CD4-positive, alpha-beta memory T cell (primary cell): ENCODE measurements around the gene HTATIP2. TPM values are rescaled to one million over a fixed set of nuclear protein-coding genes. Genes with fewer than 3 reads are reported as not detected.

Experiments used
- CTCF ChIA-PET: fragments of 350-600 bp; sonication (Branson Sonifier 250); formaldehyde crosslinking; loops from one replicate; lab custom pipeline; 2021; ENCODE audit warnings: inconsistent platforms; ENCODE audit not compliant: partially characterized antibody; lab: Charles Lee
- POLR2A ChIA-PET: fragments of 350-600 bp; sonication (Branson Sonifier 250); formaldehyde crosslinking; loops from one replicate; lab custom pipeline; 2021; ENCODE audit not compliant: partially characterized antibody; lab: Charles Lee
- DNase-seq, 5 donors: peaks; one replicate each; pipeline versions ENCODE4 v3.0.0 to v3.0.0-alpha.2; 2020 to 2022; ENCODE audit warnings: mixed read lengths in 1 of 5
- H3K27ac ChIP-seq: one replicate; pipeline ENCODE4 v1.7.0; 2013; ENCODE audit warnings: low read depth, low read length
- H3K27me3 ChIP-seq: 2 replicates; pipeline ENCODE4 v1.7.0; 2013; ENCODE audit warnings: mild to moderate bottlenecking, low read length, moderate library complexity; ENCODE audit not compliant: insufficient read depth
- H3K36me3 ChIP-seq: 2 replicates; pipeline ENCODE4 v1.7.0; 2013; ENCODE audit warnings: mild to moderate bottlenecking, low read length, moderate library complexity; ENCODE audit not compliant: insufficient read depth
- H3K4me1 ChIP-seq: 2 replicates; pipeline ENCODE4 v1.7.0; 2013; ENCODE audit warnings: mild to moderate bottlenecking, low read length, moderate library complexity; ENCODE audit not compliant: insufficient read depth
- H3K4me3 ChIP-seq, 2 donors: one replicate each; pipeline ENCODE4 v1.7.0; 2013; ENCODE audit warnings: low read length in 2 of 2, mild to moderate bottlenecking in 1 of 2
- H3K9me3 ChIP-seq, 2 donors: one replicate each; pipeline ENCODE4 v1.7.0; 2013; ENCODE audit warnings: low read length in 2 of 2, control low read depth in 1 of 2; ENCODE audit not compliant: control insufficient read depth in 1 of 2
- H3K27ac Mint-ChIP-seq, 7 donors: one replicate each; pipeline ENCODE4 v1.8.0; 2020 to 2021; ENCODE audit warnings: mixed read lengths in 7 of 7, mild to moderate bottlenecking in 6 of 7, inconsistent platforms in 3 of 7, moderate library complexity in 3 of 7
- H3K27me3 Mint-ChIP-seq, 2 donors: one replicate each; pipeline ENCODE4 v1.8.0; 2020 to 2021; ENCODE audit warnings: mixed read lengths in 2 of 2
- H3K36me3 Mint-ChIP-seq, 2 donors: one replicate each; pipeline ENCODE4 v1.8.0; 2020 to 2021; ENCODE audit warnings: mixed read lengths in 2 of 2, inconsistent platforms in 1 of 2, mild to moderate bottlenecking in 1 of 2
- H3K4me1 Mint-ChIP-seq, 4 donors: one replicate each; pipeline ENCODE4 v1.8.0; 2020 to 2021; ENCODE audit warnings: mixed read lengths in 4 of 4, mild to moderate bottlenecking in 1 of 4
- H3K4me3 Mint-ChIP-seq, 8 donors: one replicate each; pipeline ENCODE4 v1.8.0; 2020 to 2021; ENCODE audit warnings: mixed read lengths in 8 of 8, mild to moderate bottlenecking in 7 of 8, moderate library complexity in 6 of 8, inconsistent platforms in 3 of 8
- H3K9me3 Mint-ChIP-seq, 8 donors: one replicate each; pipeline ENCODE4 v1.8.0; 2020 to 2021; ENCODE audit warnings: mixed read lengths in 8 of 8, mild to moderate bottlenecking in 5 of 8, inconsistent platforms in 3 of 8, moderate library complexity in 1 of 8
- intact Hi-C: fragments of 100-400 bp; cut with micrococcal nuclease; formaldehyde crosslinking; loops from one replicate; pipeline ENCODE4 v1.15.1; 2023
- polyA plus RNA-seq, 2 donors: library from polyadenylated mRNA; unstranded; fragments of 300-500 nt; fragmentation: Illumina TruSeq; gene quantifications; one replicate each; pipeline ENCODE4 v1.2.3, GENCODE V29; 2021
- total RNA-seq, 2 experiments: library from RNA; stranded (reverse); gene quantifications; one replicate each; pipeline ENCODE4 v1.2.3, GENCODE V29; 2021

The HTATIP2 gene
- total and polyA plus RNA-seq, 4 experiments from 2014 or later: 45.3 to 97.6 (median 54.0) TPM

DNA sequence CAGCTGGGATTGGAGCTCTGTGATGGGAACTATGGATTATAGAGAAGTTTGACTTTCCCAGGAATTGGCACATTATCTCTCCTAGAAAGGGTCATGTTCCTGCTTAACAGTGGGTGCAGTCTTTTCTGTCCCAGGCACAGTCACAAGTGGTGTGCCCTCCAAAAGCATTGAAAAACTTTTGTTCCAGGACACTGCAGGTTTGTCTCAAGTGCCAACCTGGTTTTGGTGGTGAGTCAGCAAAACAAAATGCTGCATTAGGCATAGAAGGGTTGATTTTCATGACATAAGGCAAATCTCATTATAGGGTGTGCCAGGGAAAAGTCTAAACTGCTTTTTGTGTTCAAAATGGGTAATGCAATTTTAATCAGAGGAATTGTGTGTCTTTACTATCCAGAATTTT is 4.9 kb downstream of the HTATIP2 start:
- peak overlapping the region in 1 of 7 donors; percentile 62 for H3K27ac Mint-ChIP-seq

GRCh38 chr11:20369826-20370225 is 6.3 kb downstream of the HTATIP2 start:
- H3K9me3 Mint-ChIP-seq: no peaks in the 10 kb centered on the region
- Histone ChIP-seq H3K9me3 (no peaks in the 10 kb centered on the region), H3K27me3 (no peaks in the 10 kb centered on the region), H3K36me3 (no peaks in the 10 kb centered on the region), H3K27ac (no peak overlapping the region), H3K4me1 (peaks cover 31% of the 10 kb centered on the region), H3K4me3 (no peak overlapping the region)
- CTCF ChIA-PET: interaction anchor here (1.8 to 3.1 kb wide), 3 partner anchors 16 to 241 kb away, joined by 3 to 8 read pairs (median 4); no protein-coding TSS in a partner anchor
- POLR2A ChIA-PET: no interaction called here
- H3K27me3 Mint-ChIP-seq: no peaks in the 10 kb centered on the region
- H3K4me3 Mint-ChIP-seq: no peak overlapping the region
- intact Hi-C loops: loop anchor here (10.0 kb wide), 1 partner anchor 645 kb away; no protein-coding TSS in a partner anchor
- peaks cover 27 to 47% of the 10 kb centered on the region in 2 donors for H3K36me3 Mint-ChIP-seq
- DNase-seq: no peak
- no peak overlapping the region for H3K27ac Mint-ChIP-seq
- peaks cover 24 to 45% (median 33%) of the 10 kb centered on the region in 4 donors for H3K4me1 Mint-ChIP-seq

More for the DNA sequence above, 4.9 kb downstream of the HTATIP2 start:
- Mint-ChIP-seq H3K27me3 (no peaks in the 10 kb centered on the region), H3K36me3 (peaks cover 27 to 43% of the 10 kb centered on the region in 2 donors), H3K4me1 (peaks cover 28 to 55% (median 38%) of the 10 kb centered on the region in 4 donors), H3K9me3 (no peaks in the 10 kb centered on the region), H3K4me3 (no peak overlapping the region)
- Histone ChIP-seq H3K4me3 (no peak overlapping the region), H3K36me3 (no peaks in the 10 kb centered on the region), H3K9me3 (no peaks in the 10 kb centered on the region), H3K27me3 (no peaks in the 10 kb centered on the region), H3K27ac (no peak overlapping the region), H3K4me1 (peaks cover 40% of the 10 kb centered on the region)
- DNase-seq: no peak
- ChIA-PET CTCF (interaction anchor here (1.9 to 3.1 kb wide), 4 partner anchors 13 to 240 kb away, joined by 4 to 11 read pairs (median 6); no protein-coding TSS in a partner anchor), POLR2A (interaction anchor here (1.3 kb wide), 2 partner anchors 19 to 20 kb away, joined by 3 read pairs; no protein-coding TSS in a partner anchor)
- intact Hi-C loops: loop anchor here (10.0 kb wide), 1 partner anchor 644 kb away; no protein-coding TSS in a partner anchor

- Mint-ChIP-seq H3K4me1 (peaks cover 7 to 24% (median 15%) of the 10 kb centered on the region in 4 donors), H3K27me3 (no peaks in the 10 kb centered on the region), H3K4me3 (no peak overlapping the region), H3K36me3 (peaks cover 32 to 56% of the 10 kb centered on the region in 2 donors), H3K9me3 (no peaks in the 10 kb centered on the region), H3K27ac (peak overlapping the region in 1 of 7 donors; percentile 21)
- Histone ChIP-seq H3K27ac (no peak overlapping the region), H3K4me1 (peaks cover 10% of the 10 kb centered on the region), H3K4me3 (no peak overlapping the region), H3K36me3 (no peaks in the 10 kb centered on the region), H3K9me3 (no peaks in the 10 kb centered on the region), H3K27me3 (no peaks in the 10 kb centered on the region)
- POLR2A ChIA-PET: interaction anchor here (0.7 kb wide), 1 partner anchor 15 kb away, joined by 3 read pairs; no protein-coding TSS in a partner anchor
- intact Hi-C loops: no loop called here
- DNase-seq: no peak
- CTCF ChIA-PET: interaction anchor here (1.3 kb wide), 2 partner anchors 14 to 16 kb away, joined by 5 read pairs; no protein-coding TSS in a partner anchor
These were observed 8.6 kb downstream of the HTATIP2 start for GRCh38 chr11:20372081-20372626.

GRCh38 chr11:20373147-20373546 is 9.6 kb downstream of the HTATIP2 start:
- Mint-ChIP-seq H3K27me3 (no peaks in the 10 kb centered on the region), H3K27ac (peak overlapping the region in 1 of 7 donors; percentile 13), H3K9me3 (no peaks in the 10 kb centered on the region), H3K4me3 (no peak overlapping the region), H3K36me3 (peaks cover 29 to 58% of the 10 kb centered on the region in 2 donors), H3K4me1 (peaks cover 2 to 17% (median 8%) of the 10 kb centered on the region in 4 donors)
- no peaks in the 10 kb centered on the region for H3K9me3 ChIP-seq
- peaks cover 9% of the 10 kb centered on the region for H3K36me3 ChIP-seq
- ChIA-PET CTCF (interaction anchor here (1.3 kb wide), 2 partner anchors 15 to 17 kb away, joined by 5 read pairs; no protein-coding TSS in a partner anchor), POLR2A (no interaction called here)
- intact Hi-C loops: no loop called here
- H3K4me3 ChIP-seq: no peak overlapping the region
- DNase-seq: no peak
- H3K4me1 ChIP-seq: peaks cover 4% of the 10 kb centered on the region
- H3K27ac ChIP-seq: no peak overlapping the region
- no peaks in the 10 kb centered on the region for H3K27me3 ChIP-seq

DNA sequence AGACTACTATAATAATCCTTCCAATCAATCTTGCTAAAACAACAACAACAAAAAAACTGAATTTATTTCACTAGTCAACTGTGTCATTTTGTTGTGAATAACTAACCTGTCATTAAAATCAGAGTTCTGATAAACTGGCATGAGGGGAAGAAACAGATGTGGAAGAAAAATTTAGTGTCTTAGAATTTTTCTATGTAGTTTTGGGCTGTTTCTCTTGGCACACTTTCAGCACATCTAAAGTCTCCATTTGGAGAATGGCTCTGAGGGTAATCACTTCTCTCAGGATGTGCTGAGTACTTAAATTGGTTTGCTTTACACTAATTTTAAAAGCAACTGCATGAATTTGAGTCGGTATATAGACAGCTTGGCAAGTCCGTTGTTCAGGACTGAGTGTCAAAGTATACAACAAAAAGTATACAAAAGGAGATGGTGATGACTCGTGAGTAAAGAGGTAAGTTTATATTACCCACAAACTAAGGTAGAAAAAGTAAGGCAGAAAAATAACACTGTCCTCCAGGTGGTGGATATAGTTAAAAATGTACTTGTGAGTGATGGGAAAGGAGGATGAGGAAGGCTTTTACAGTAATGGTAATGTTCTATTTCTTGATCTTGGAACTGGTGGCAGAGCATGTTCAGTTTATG is 10.2 kb downstream of the HTATIP2 start:
- H3K27ac ChIP-seq: no peak overlapping the region
- H3K36me3 ChIP-seq: peaks cover 12% of the 10 kb centered on the region
- H3K27me3 ChIP-seq: no peaks in the 10 kb centered on the region
- ChIA-PET CTCF (interaction anchor here (0.9 to 1.2 kb wide), 2 partner anchors 17 to 246 kb away, joined by 3 read pairs; no protein-coding TSS in a partner anchor), POLR2A (no interaction called here)
- no peak overlapping the region for H3K4me3 ChIP-seq
- intact Hi-C loops: no loop called here
- Mint-ChIP-seq H3K4me1 (peaks cover 2 to 12% (median 4%) of the 10 kb centered on the region in 4 donors), H3K4me3 (no peak overlapping the region), H3K9me3 (no peaks in the 10 kb centered on the region), H3K27me3 (no peaks in the 10 kb centered on the region), H3K36me3 (peaks cover 23 to 57% of the 10 kb centered on the region in 2 donors), H3K27ac (peak overlapping the region in 2 of 7 donors; percentile 8 to 49)
- no peaks in the 10 kb centered on the region for H3K4me1 ChIP-seq
- no peak for DNase-seq
- H3K9me3 ChIP-seq: no peaks in the 10 kb centered on the region

DNA sequence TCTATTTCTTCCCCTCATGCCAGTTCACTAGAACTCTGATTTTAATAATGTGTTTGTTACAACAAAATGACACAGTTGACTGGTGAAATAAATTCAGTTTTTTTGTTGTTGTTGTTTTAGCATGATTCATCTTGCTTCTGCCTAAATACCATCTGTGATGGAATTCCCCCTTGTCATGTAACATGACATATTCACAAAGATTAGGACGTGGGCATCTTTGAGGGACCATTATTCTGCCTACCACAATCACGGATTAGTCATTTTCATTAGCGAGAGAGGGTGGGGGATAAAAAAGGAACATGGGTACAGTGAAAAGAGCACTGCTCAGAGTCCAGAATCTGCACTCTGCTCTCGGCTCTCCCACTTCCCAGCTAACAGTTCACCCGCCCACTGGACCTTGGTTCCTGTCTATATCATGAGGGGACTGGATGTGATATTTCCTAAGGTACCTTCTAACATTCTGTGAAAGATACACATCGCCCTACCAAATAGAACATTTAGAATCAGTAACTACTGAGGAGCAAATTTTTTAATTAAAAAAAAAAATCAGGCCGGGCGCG is 11.3 kb downstream of the HTATIP2 start:
- Histone ChIP-seq H3K27me3 (no peaks in the 10 kb centered on the region), H3K27ac (no peak overlapping the region), H3K4me1 (no peaks in the 10 kb centered on the region), H3K9me3 (no peaks in the 10 kb centered on the region), H3K36me3 (peaks cover 22% of the 10 kb centered on the region), H3K4me3 (no peak overlapping the region)
- no peak overlapping the region for H3K4me3 Mint-ChIP-seq
- H3K36me3 Mint-ChIP-seq: peaks cover 26 to 62% of the 10 kb centered on the region in 2 donors
- H3K9me3 Mint-ChIP-seq: no peaks in the 10 kb centered on the region
- CTCF ChIA-PET: interaction anchor here (0.9 kb wide), 1 partner anchor 15 kb away, joined by 3 read pairs; no protein-coding TSS in a partner anchor
- peaks cover 0 to 6% (median 2%) of the 10 kb centered on the region in 4 donors for H3K4me1 Mint-ChIP-seq
- no peaks in the 10 kb centered on the region for H3K27me3 Mint-ChIP-seq
- peak overlapping the region in 2 of 7 donors; percentile 10 to 18 for H3K27ac Mint-ChIP-seq
- intact Hi-C loops: no loop called here
- POLR2A ChIA-PET: no interaction called here
- DNase-seq: no peak
